Measurements from ENCODE around the gene CELA2B. TPM values are rescaled to one million over a fixed set of nuclear protein-coding genes. Genes with fewer than 3 reads are reported as not detected.

The CELA2B gene
- polyA plus RNA-seq, 2 of the 4 experiments (the other 2 are of a cell fraction): not detected

GRCh38 chr1:15509586-15509985, 33.7 kb downstream of the CELA2B start:
- no peak for FAIRE-seq
- ATAC-seq: no peak
- TF ChIP-seq PHF8 (IDR thresholded peaks at IDR 0.05; ENCODE audit: borderline replicate concordance, low read depth): no peak
- no peak for TF ChIP-seq TFCP2L1 (CRISPR knock-in tag; IDR thresholded peaks at IDR 0.05)
- TF ChIP-seq MAX (IDR thresholded peaks at IDR 0.05): no peak
- TF ChIP-seq BHLHE40 (IDR thresholded peaks at IDR 0.05; ENCODE audit: low read depth, low read length): no peak
- no peak for TF ChIP-seq CBX2 (IDR thresholded peaks at IDR 0.05; ENCODE audit: borderline replicate concordance, low read depth)
- no peak for TF ChIP-seq EP300 (IDR thresholded peaks at IDR 0.05)
- TF ChIP-seq KDM1A (IDR thresholded peaks at IDR 0.05; ENCODE audit: low read depth): no peak
- no peak for TF ChIP-seq KDM5A (IDR thresholded peaks at IDR 0.05)
- 90% methylated on average over 7 of the region's 7 CpGs for WGBS (ENCODE audit: missing lambda C conversion rate)
- Histone ChIP-seq H3K4me1 (no peaks in the 10 kb centered on the region), H3K4me2 (no peak overlapping the region), H3K4me3 (no peak overlapping the region), H3K9me3 (no peaks in the 10 kb centered on the region), H3K27ac (no peak overlapping the region)
- POLR2A ChIA-PET: no interaction called here
- no peak for DNase-seq (ENCODE audit: low read depth in 1 of 2, low spot score in 1 of 2)
- CTCF ChIA-PET: interaction anchor here (0.6 to 1.1 kb wide), 2 partner anchors 10 to 188 kb away, joined by 3 to 6 read pairs; no protein-coding TSS in a partner anchor

- FAIRE-seq (no peak), DNase-seq (ENCODE audit: low read depth in 1 of 2, low spot score in 1 of 2) (no peak), ATAC-seq (no peak; a peak in 1 of 6 replicates)
- Histone ChIP-seq H3K27ac (no peak overlapping the region), H3K4me1 (no peaks in the 10 kb centered on the region), H3K4me3 (no peak overlapping the region), H3K9me3 (no peaks in the 10 kb centered on the region), H3K4me2 (no peak overlapping the region)
- TF ChIP-seq BCL3 (IDR thresholded peaks at IDR 0.05) (no peak), PHF8 (IDR thresholded peaks at IDR 0.05; ENCODE audit: borderline replicate concordance, low read depth) (no peak), ZFP36 (IDR thresholded peaks at IDR 0.05; ENCODE audit: borderline replicate concordance, partially characterized antibody) (no peak), FOSL2 (IDR thresholded peaks at IDR 0.05) (no peak), FOSL2 (CRISPR knock-in tag; IDR thresholded peaks at IDR 0.05) (no peak), MAZ (IDR thresholded peaks at IDR 0.05; ENCODE audit: borderline replicate concordance, low read depth, low read length) (no peak), FOXS1 (CRISPR knock-in tag; IDR thresholded peaks at IDR 0.05) (no peak), NFE2L2 (conservative IDR thresholded peaks at IDR 0.05; ENCODE audit: low read length) (no peak), SMC3 (IDR thresholded peaks at IDR 0.05) (no peak), FOSB (CRISPR knock-in tag; IDR thresholded peaks at IDR 0.05) (no peak), TFCP2L1 (CRISPR knock-in tag; IDR thresholded peaks at IDR 0.05) (no peak)
- ChIA-PET CTCF (interaction anchor here (0.6 kb wide), 1 partner anchor 73 kb away, joined by 3 read pairs; no protein-coding TSS in a partner anchor), POLR2A (no interaction called here)
- WGBS (ENCODE audit: missing lambda C conversion rate): 89% methylated on average over 6 of the region's 8 CpGs
These were observed 34.9 kb downstream of the CELA2B start for GRCh38 chr1:15510611-15511405.

GRCh38 chr1:15513192-15513591, 37.3 kb downstream of the CELA2B start:
- ChIA-PET POLR2A (no interaction called here), CTCF (interaction anchor here (2.4 kb wide), 1 partner anchor 11 kb away, joined by 8 read pairs; no protein-coding TSS in a partner anchor)
- FAIRE-seq (no peak), ATAC-seq (no peak), DNase-seq (ENCODE audit: low read depth in 1 of 2, low spot score in 1 of 2) (no peak)
- no peak for TF ChIP-seq ESRRA (IDR thresholded peaks at IDR 0.05; ENCODE audit: borderline replicate concordance, low read length)
- no peak for TF ChIP-seq HMGXB4 (CRISPR knock-in tag; IDR thresholded peaks at IDR 0.05; ENCODE audit: borderline replicate concordance)
- TF ChIP-seq E2F6 (IDR thresholded peaks at IDR 0.05; ENCODE audit: borderline replicate concordance, low read depth): no peak
- TF ChIP-seq MAFK (IDR thresholded peaks at IDR 0.05; ENCODE audit: partially characterized antibody): no peak
- no peak for TF ChIP-seq POLR2A (IDR thresholded peaks at IDR 0.05; ENCODE audit: low read length)
- no peak for TF ChIP-seq GATA3 (IDR thresholded peaks at IDR 0.05; ENCODE audit: borderline replicate concordance)
- no peak for TF ChIP-seq JUN (IDR thresholded peaks at IDR 0.05)
- TF ChIP-seq HOXB13 (CRISPR knock-in tag; IDR thresholded peaks at IDR 0.05; ENCODE audit: low read depth): no peak
- TF ChIP-seq CBX8 (IDR thresholded peaks at IDR 0.05): no peak
- TF ChIP-seq ZNF302 (CRISPR knock-in tag; IDR thresholded peaks at IDR 0.05): no peak
- Histone ChIP-seq H3K9me3 (no peaks in the 10 kb centered on the region), H3K27ac (no peak overlapping the region), H3K4me3 (no peak overlapping the region), H3K4me2 (no peak overlapping the region), H3K4me1 (no peaks in the 10 kb centered on the region)
- 67% methylated on average over 4 of the region's 4 CpGs for WGBS (ENCODE audit: missing lambda C conversion rate)

Data from A549 (cell line).